OCI-LY7 (cell line): Measurements from ENCODE around the gene SPOCK1. TPM values are rescaled to one million over a fixed set of nuclear protein-coding genes. Genes with fewer than 3 reads are reported as not detected.

Experiments used
- BruUV-seq: library from RNA; stranded (reverse); fragments of 400-500 nt; replicated peaks from 2 replicates; lab custom pipeline; 2021; lab: Mats Ljungman, UMichigan
- CTCF ChIA-PET: fragments of 300-600 bp; sonication (Branson Sonifier 250); formaldehyde crosslinking; loops from one replicate; lab custom pipeline; 2022; ENCODE audit warnings: antibody characterized with exemption; ENCODE audit not compliant: unreplicated experiment; lab: Charles Lee
- POLR2A ChIA-PET: fragments of 300-600 bp; sonication (Branson Sonifier 250); formaldehyde crosslinking; loops from one replicate; lab custom pipeline; 2022; ENCODE audit warnings: antibody characterized with exemption; lab: Charles Lee
- DNase-seq: peaks from one replicate; pipeline ENCODE4 v3.0.0-alpha.2; 2015; ENCODE audit warnings: low spot score
- H2AFZ ChIP-seq: fragments of 200-600 bp; sonication (generic), shearing (Covaris generic); 2 replicates; pipeline ENCODE4 v1.6.1; 2014; ENCODE audit warnings: mild to moderate bottlenecking, antibody characterized with exemption, low read length, moderate library complexity
- H3K27ac ChIP-seq: fragments of 200-600 bp; sonication (generic); 2 replicates; pipeline ENCODE4 v1.5.1; 2014; ENCODE audit warnings: mixed run types, low read depth, mild to moderate bottlenecking, moderate library complexity, low read length, inconsistent platforms; ENCODE audit not compliant: poor library complexity, severe bottlenecking
- H3K36me3 ChIP-seq: fragments of 200-600 bp; sonication (generic); 2 replicates; pipeline ENCODE4 v1.6.1; 2014; ENCODE audit warnings: mild to moderate bottlenecking, antibody characterized with exemption, low read length, moderate library complexity, mixed read lengths; ENCODE audit not compliant: insufficient read depth
- H3K4me1 ChIP-seq: fragments of 200-600 bp; sonication (generic); 2 replicates; pipeline ENCODE4 v1.5.1; 2014; ENCODE audit warnings: mild to moderate bottlenecking, low read length; ENCODE audit not compliant: insufficient read depth, poor library complexity, severe bottlenecking
- H3K4me2 ChIP-seq: fragments of 200-600 bp; sonication (generic); 2 replicates; pipeline ENCODE4 v1.6.1; 2014; ENCODE audit warnings: mild to moderate bottlenecking, low read length
- H3K4me3 ChIP-seq: fragments of 200-600 bp; sonication (generic); 2 replicates; pipeline ENCODE4 v1.5.1; 2014; ENCODE audit warnings: mild to moderate bottlenecking, low read depth, low read length; ENCODE audit not compliant: poor library complexity, severe bottlenecking
- H3K79me2 ChIP-seq: fragments of 200-600 bp; sonication (generic); 2 replicates; pipeline ENCODE4 v1.6.1; 2016; ENCODE audit warnings: low read depth, mild to moderate bottlenecking, low read length, moderate library complexity, mixed read lengths; ENCODE audit not compliant: insufficient read depth
- H3K9me2 ChIP-seq: fragments of 200-600 bp; sonication (generic); 2 replicates; pipeline ENCODE4 v1.6.1; 2016; ENCODE audit warnings: mild to moderate bottlenecking, low read length, mixed read lengths; ENCODE audit not compliant: insufficient read depth
- H3K9me3 ChIP-seq: fragments of 200-600 bp; sonication (generic); 2 replicates; pipeline ENCODE4 v1.6.1; 2014; ENCODE audit warnings: mild to moderate bottlenecking, mixed run types, low read length, mixed read lengths
- H4K20me1 ChIP-seq: fragments of 200-600 bp; sonication (generic); 2 replicates; pipeline ENCODE4 v1.6.1; 2014; ENCODE audit warnings: mild to moderate bottlenecking, antibody characterized with exemption, low read length, moderate library complexity, mixed read lengths; ENCODE audit not compliant: insufficient read depth
- EZH2phosphoT487 ChIP-seq: fragments of 200-600 bp; sonication (generic); IDR thresholded peaks from 2 replicates; pipeline ENCODE4 v1.6.1; 2018; ENCODE audit warnings: low read depth, borderline replicate concordance, mild to moderate bottlenecking, mixed run types, antibody characterized with exemption, low read length, moderate library complexity, mixed read lengths
- intact Hi-C: fragments of 100-400 bp; cut with micrococcal nuclease; formaldehyde crosslinking; loops from one replicate; pipeline ENCODE4 v1.10.0; 2022; ENCODE audit not compliant: unreplicated experiment
- total RNA-seq, 2 experiments: library from RNA; depleted of rRNA in 1 of 2; stranded (reverse); fragments of >200 nt in 1 of 2; shearing (Covaris generic) in 1 of 2; gene quantifications; 2 replicates each; pipeline ENCODE4 v1.2.3, GENCODE V29; 2014 to 2022
- TF ChIP-seq, protein P1 (sequence below): fragments of 200-600 bp; sonication (generic); conservative IDR thresholded peaks from 2 replicates; pipeline ENCODE4 v1.5.1; 2014; ENCODE audit warnings: mild to moderate bottlenecking, antibody characterized with exemption, low read length, moderate library complexity, mixed read lengths

SPOCK1 gene
- total RNA-seq, 2 experiments from 2014 or later: 0.29 to 1.5 TPM

DNA sequence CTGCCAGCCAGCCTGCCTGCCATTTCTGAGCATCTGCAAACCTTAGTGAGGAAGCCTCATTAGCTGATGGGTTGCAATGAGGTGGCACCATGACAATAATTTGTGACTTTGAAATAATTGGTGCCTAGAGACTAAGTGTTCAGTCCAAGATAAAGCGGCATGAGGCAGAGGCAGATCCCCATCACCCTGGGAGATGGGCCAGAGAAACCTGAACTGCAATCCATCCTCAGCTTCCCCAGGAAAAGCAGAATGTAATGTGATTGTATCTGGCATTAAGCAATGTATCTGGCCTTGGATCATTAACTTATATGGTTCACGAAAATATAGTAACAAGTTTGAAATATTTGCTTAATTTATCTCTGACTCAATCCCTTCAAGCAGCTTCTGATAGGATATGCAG lies 101.0 kb downstream of the SPOCK1 start:
- H2AFZ ChIP-seq: no peak overlapping the region
- no peaks in the 10 kb centered on the region for H4K20me1 ChIP-seq
- TF ChIP-seq EZH2phosphoT487: no peak
- TF ChIP-seq, protein P1, sequence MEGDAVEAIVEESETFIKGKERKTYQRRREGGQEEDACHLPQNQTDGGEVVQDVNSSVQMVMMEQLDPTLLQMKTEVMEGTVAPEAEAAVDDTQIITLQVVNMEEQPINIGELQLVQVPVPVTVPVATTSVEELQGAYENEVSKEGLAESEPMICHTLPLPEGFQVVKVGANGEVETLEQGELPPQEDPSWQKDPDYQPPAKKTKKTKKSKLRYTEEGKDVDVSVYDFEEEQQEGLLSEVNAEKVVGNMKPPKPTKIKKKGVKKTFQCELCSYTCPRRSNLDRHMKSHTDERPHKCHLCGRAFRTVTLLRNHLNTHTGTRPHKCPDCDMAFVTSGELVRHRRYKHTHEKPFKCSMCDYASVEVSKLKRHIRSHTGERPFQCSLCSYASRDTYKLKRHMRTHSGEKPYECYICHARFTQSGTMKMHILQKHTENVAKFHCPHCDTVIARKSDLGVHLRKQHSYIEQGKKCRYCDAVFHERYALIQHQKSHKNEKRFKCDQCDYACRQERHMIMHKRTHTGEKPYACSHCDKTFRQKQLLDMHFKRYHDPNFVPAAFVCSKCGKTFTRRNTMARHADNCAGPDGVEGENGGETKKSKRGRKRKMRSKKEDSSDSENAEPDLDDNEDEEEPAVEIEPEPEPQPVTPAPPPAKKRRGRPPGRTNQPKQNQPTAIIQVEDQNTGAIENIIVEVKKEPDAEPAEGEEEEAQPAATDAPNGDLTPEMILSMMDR: no peak
- no peaks in the 10 kb centered on the region for H3K9me3 ChIP-seq
- H3K27ac ChIP-seq: no peak overlapping the region
- no peaks in the 10 kb centered on the region for H3K4me1 ChIP-seq
- no peaks in the 10 kb centered on the region for H3K9me2 ChIP-seq
- no peak overlapping the region for H3K4me3 ChIP-seq
- ChIA-PET CTCF (no interaction called here), POLR2A (no interaction called here)
- intact Hi-C loops: no loop called here
- H3K79me2 ChIP-seq: no peaks in the 10 kb centered on the region
- no peak overlapping the region for H3K4me2 ChIP-seq
- no TSS peak for BruUV-seq
- DNase-seq: no peak
- H3K36me3 ChIP-seq: no peaks in the 10 kb centered on the region

DNA sequence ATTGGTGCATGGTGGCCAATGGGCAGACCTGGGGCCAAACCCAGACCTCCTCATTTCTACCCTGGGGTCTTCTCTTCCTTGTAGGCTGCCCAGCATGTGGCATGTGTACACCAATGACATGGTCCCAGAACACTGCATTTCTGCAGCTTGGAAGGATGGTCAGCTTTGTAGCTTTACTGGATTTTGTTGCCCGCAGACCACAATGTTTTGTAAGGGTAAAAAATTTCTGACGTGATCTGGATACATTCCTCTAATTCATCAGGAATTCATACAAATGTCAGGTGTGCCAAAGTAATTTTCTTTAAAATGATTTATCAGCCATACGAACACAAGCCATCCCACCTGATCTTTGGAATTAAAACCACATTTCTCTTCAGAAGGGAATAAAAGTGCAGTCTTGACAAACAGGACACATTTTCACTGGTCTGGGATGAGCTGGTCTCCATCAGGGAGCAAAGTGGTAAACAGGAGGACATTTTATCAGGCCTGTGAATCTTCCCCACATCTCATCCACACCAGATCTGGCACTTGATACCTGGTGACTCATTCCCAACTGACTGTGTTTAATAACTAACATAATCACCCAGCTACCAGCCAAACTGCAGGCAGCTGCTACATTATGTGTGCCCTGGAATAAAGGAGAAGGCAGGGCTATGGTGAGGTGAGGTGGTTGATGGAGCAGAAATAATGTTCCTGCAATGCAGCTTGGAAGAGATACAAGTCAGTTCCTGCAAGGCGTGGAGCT lies 103.9 kb downstream of the SPOCK1 start:
- H3K9me2 ChIP-seq: no peaks in the 10 kb centered on the region
- no peaks in the 10 kb centered on the region for H4K20me1 ChIP-seq
- H3K36me3 ChIP-seq: no peaks in the 10 kb centered on the region
- H3K4me2 ChIP-seq: no peak overlapping the region
- H3K9me3 ChIP-seq: no peaks in the 10 kb centered on the region
- DNase-seq: no peak
- no peaks in the 10 kb centered on the region for H3K79me2 ChIP-seq
- no peaks in the 10 kb centered on the region for H3K4me1 ChIP-seq
- POLR2A ChIA-PET: no interaction called here
- CTCF ChIA-PET: no interaction called here
- no TSS peak for BruUV-seq
- H3K27ac ChIP-seq: no peak overlapping the region
- no peak overlapping the region for H2AFZ ChIP-seq
- intact Hi-C loops: no loop called here
- no peak overlapping the region for H3K4me3 ChIP-seq
- TF ChIP-seq, protein P1: no peak
- TF ChIP-seq EZH2phosphoT487: no peak

DNA sequence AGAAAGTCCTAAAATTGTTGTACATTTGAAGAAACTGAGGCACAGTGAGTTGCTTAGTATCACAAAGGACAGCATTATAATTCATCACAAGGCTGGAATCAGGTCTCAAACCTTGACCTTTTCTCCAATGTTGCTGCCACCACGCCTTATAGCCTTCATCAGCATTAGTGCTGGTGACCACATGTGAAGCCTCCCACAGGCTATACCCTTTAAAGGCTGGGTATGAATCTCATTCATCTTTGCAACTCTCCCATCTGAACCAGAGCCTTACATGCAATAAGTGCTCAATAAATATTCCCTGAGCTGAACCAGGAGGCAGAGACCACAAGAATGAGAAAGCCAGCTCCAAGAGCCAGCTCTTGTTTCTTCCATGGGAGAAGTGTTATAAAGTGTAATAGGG lies 104.7 kb downstream of the SPOCK1 start:
- Histone ChIP-seq H3K4me1 (no peaks in the 10 kb centered on the region), H3K27ac (no peak overlapping the region), H3K9me3 (no peaks in the 10 kb centered on the region), H3K36me3 (no peaks in the 10 kb centered on the region), H3K4me3 (no peak overlapping the region), H4K20me1 (no peaks in the 10 kb centered on the region), H3K9me2 (no peaks in the 10 kb centered on the region), H3K79me2 (no peaks in the 10 kb centered on the region), H3K4me2 (no peak overlapping the region), H2AFZ (no peak overlapping the region)
- intact Hi-C loops: no loop called here
- ChIA-PET CTCF (no interaction called here), POLR2A (no interaction called here)
- BruUV-seq: no TSS peak
- DNase-seq: no peak
- TF ChIP-seq, protein P1: no peak
- no peak for TF ChIP-seq EZH2phosphoT487
